Measurements from ENCODE around the gene EIF2AK3.

EIF2AK3 gene

GRCh38 chr2:88599527-88599926 lies 27.7 kb downstream of the EIF2AK3 start:
- TF ChIP-seq CTCF (IDR thresholded peaks at IDR 0.05; ENCODE audit: control extremely low read depth, extremely low read depth, low read depth, missing control alignments) = no peak
- POLR2A ChIA-PET = interaction anchor here (1.0 to 1.2 kb wide), 3 partner anchors 16 to 28 kb away, joined by 3 to 13 read pairs (median 3); partner anchors contain the start of gene EIF2AK3

GRCh38 chr2:88597168-88597567 lies 30.1 kb downstream of the EIF2AK3 start:
- TF ChIP-seq CTCF (IDR thresholded peaks at IDR 0.05; ENCODE audit: control extremely low read depth, extremely low read depth, low read depth, missing control alignments) = no peak
- POLR2A ChIA-PET = no interaction called here
- DNase-seq (ENCODE audit: extremely low spot score) = no peak
- CTCF ChIA-PET = interaction anchor here (0.7 to 9.2 kb wide), 4 partner anchors 7 to 74 kb away, joined by 3 to 155 read pairs (median 4); no protein-coding TSS in a partner anchor

More at GRCh38 chr2:88599527-88599926, 27.7 kb downstream of the EIF2AK3 start:
- DNase-seq (ENCODE audit: extremely low spot score) = no peak
- CTCF ChIA-PET = interaction anchor here (0.8 to 1.6 kb wide), 6 partner anchors 9 to 539 kb away, joined by 3 to 7 read pairs (median 4); no protein-coding TSS in a partner anchor

- CTCF ChIA-PET = interaction anchor here (0.9 to 9.2 kb wide), 5 partner anchors 11 to 96 kb away, joined by 3 to 155 read pairs (median 4); no protein-coding TSS in a partner anchor
- TF ChIP-seq CTCF (IDR thresholded peaks at IDR 0.05; ENCODE audit: control extremely low read depth, extremely low read depth, low read depth, missing control alignments) = no peak
- DNase-seq (ENCODE audit: extremely low spot score) = no peak
- POLR2A ChIA-PET = no interaction called here
Measured at GRCh38 chr2:88596141-88596830, 31.0 kb downstream of the EIF2AK3 start.

GRCh38 chr2:88591698-88592097 lies 35.6 kb downstream of the EIF2AK3 start:
- DNase-seq (ENCODE audit: extremely low spot score) = no peak
- TF ChIP-seq CTCF (IDR thresholded peaks at IDR 0.05; ENCODE audit: control extremely low read depth, extremely low read depth, low read depth, missing control alignments) = no peak
- ChIA-PET CTCF (interaction anchor here (0.6 to 9.2 kb wide), 13 partner anchors 8 to 119 kb away, joined by 3 to 155 read pairs (median 3); no protein-coding TSS in a partner anchor), POLR2A (no interaction called here)

GRCh38 chr2:88590998-88591613 lies 36.2 kb downstream of the EIF2AK3 start:
- TF ChIP-seq CTCF (IDR thresholded peaks at IDR 0.05; ENCODE audit: control extremely low read depth, extremely low read depth, low read depth, missing control alignments) = peak; percentile 67
- DNase-seq (ENCODE audit: extremely low spot score) = peak; percentile 48
- CTCF ChIA-PET = interaction anchor here (0.6 to 9.2 kb wide), 11 partner anchors 9 to 120 kb away, joined by 3 to 155 read pairs (median 5); no protein-coding TSS in a partner anchor

GRCh38 chr2:88585969-88586368 lies 41.3 kb downstream of the EIF2AK3 start:
- no peak for DNase-seq (ENCODE audit: extremely low spot score)
- ChIA-PET CTCF (interaction anchor here (0.7 to 2.6 kb wide), 2 partner anchors 13 to 83 kb away, joined by 3 to 12 read pairs; no protein-coding TSS in a partner anchor), POLR2A (no interaction called here)
- no peak for TF ChIP-seq CTCF (IDR thresholded peaks at IDR 0.05; ENCODE audit: control extremely low read depth, extremely low read depth, low read depth, missing control alignments)

More at GRCh38 chr2:88590998-88591613, 36.2 kb downstream of the EIF2AK3 start:
- POLR2A ChIA-PET = no interaction called here
